ENCODE results near the gene AATF. TPM values are rescaled to one million over a fixed set of nuclear protein-coding genes. Genes with fewer than 3 reads are reported as not detected.
A peak's percentile ranks its signal among the peaks of the same experiment; 100 is the strongest.

The AATF gene
- total and polyA plus RNA-seq, 2 donors (not counting 1 experiment from before 2014, with no cell fraction given) = 23.9 to 54.8 TPM

- H3K9me3 Mint-ChIP-seq (ENCODE audit: insufficient read depth) = no peaks in the 10 kb centered on the region
- peaks cover 15% of the 10 kb centered on the region for H4K20me1 ChIP-seq (ENCODE audit: control insufficient read depth, insufficient read depth, low read length, poor library complexity, severe bottlenecking)
- 57% methylated on average over 3 of the region's 7 CpGs for WGBS (ENCODE audit: insufficient coverage)
- peak overlapping the region; percentile 18 for H3K4me3 Mint-ChIP-seq
- DNase-seq = no peak
- ATAC-seq (ENCODE audit: low read depth) = no peak
- peaks cover 0 to 59% (median 8%) of the 10 kb centered on the region in 3 donors for H3K9me3 ChIP-seq (ENCODE audit: control extremely low read depth in 1 of 3, control insufficient read depth in 2 of 3, insufficient read depth in 1 of 3, low read length in 2 of 3)
- H3K27me3 ChIP-seq (replicated peaks in 1 of 4; ENCODE audit: control extremely low read depth in 1 of 4, control insufficient read depth in 3 of 4, insufficient read depth in 4 of 4, low read length in 3 of 4) = peaks cover 0 to 79% (median 72%) of the 10 kb centered on the region in 4 experiments
- H3K9ac ChIP-seq (ENCODE audit: low read length) = no peak overlapping the region
- TF ChIP-seq EZH2 (IDR thresholded peaks at IDR 0.05; ENCODE audit: borderline replicate concordance, insufficient read depth, low read depth, low read length, poor library complexity, severe bottlenecking) (no peak), CTCF (IDR thresholded peaks at IDR 0.05) (no peak)
- H2AFZ ChIP-seq (ENCODE audit: insufficient read depth, low read depth, low read length, poor library complexity, severe bottlenecking) = no peak overlapping the region
- intact Hi-C loops (cut with micrococcal nuclease) = no loop called here
- peaks cover 70 to 73% of the 10 kb centered on the region in 2 donors for H3K4me1 ChIP-seq (ENCODE audit: control insufficient read depth in 2 of 2, insufficient read depth in 2 of 2, low read length in 2 of 2)
- H3K4me3 ChIP-seq (ENCODE audit: control extremely low read depth in 1 of 5, extremely low read depth in 1 of 5, insufficient read depth in 1 of 5, low read depth in 2 of 5, low read length in 4 of 5) = no peak overlapping the region
- peaks cover 67% of the 10 kb centered on the region for H3K4me1 Mint-ChIP-seq
- no peak overlapping the region for H3K27ac ChIP-seq (ENCODE audit: low read length in 2 of 2)
- ChIA-PET CTCF (no interaction called here), POLR2A (no interaction called here)
- no peak overlapping the region for H3K27ac Mint-ChIP-seq
- H3K79me2 ChIP-seq (ENCODE audit: control insufficient read depth, insufficient read depth, low read length) = no peaks in the 10 kb centered on the region
- H3K27me3 Mint-ChIP-seq = peaks cover 75% of the 10 kb centered on the region
- no peak overlapping the region for H3K4me2 ChIP-seq (replicated peaks; ENCODE audit: low read depth, low read length, poor library complexity, severe bottlenecking)
- H3K36me3 ChIP-seq (replicated peaks in 1 of 2; ENCODE audit: control extremely low read depth in 1 of 2, control insufficient read depth in 1 of 2, extremely low read depth in 1 of 2, insufficient read depth in 2 of 2, low read length in 1 of 2) = no peaks in the 10 kb centered on the region
Measured at GRCh38 chr17:36931096-36931696, 17.6 kb upstream of the AATF start.

GRCh38 chr17:36931697-36932382, 16.9 kb upstream of the AATF start:
- DNase-seq (peak; percentile 51), ATAC-seq (ENCODE audit: low read depth) (no peak)
- H3K9me3 Mint-ChIP-seq (ENCODE audit: insufficient read depth) = no peaks in the 10 kb centered on the region
- Histone ChIP-seq H3K9ac (ENCODE audit: low read length) (peak overlapping the region; percentile 22), H3K36me3 (replicated peaks in 1 of 2; ENCODE audit: control extremely low read depth in 1 of 2, control insufficient read depth in 1 of 2, extremely low read depth in 1 of 2, insufficient read depth in 2 of 2, low read length in 1 of 2) (no peaks in the 10 kb centered on the region), H3K9me3 (ENCODE audit: control extremely low read depth in 1 of 3, control insufficient read depth in 2 of 3, insufficient read depth in 1 of 3, low read length in 2 of 3) (peaks cover 0 to 64% (median 8%) of the 10 kb centered on the region in 3 donors), H3K27me3 (replicated peaks in 1 of 4; ENCODE audit: control extremely low read depth in 1 of 4, control insufficient read depth in 3 of 4, insufficient read depth in 4 of 4, low read length in 3 of 4) (peaks cover 0 to 85% (median 77%) of the 10 kb centered on the region in 4 experiments), H3K4me3 (ENCODE audit: control extremely low read depth in 1 of 5, extremely low read depth in 1 of 5, insufficient read depth in 1 of 5, low read depth in 2 of 5, low read length in 4 of 5) (peak overlapping the region in 1 of 5 experiments; percentile 5), H3K4me2 (replicated peaks; ENCODE audit: low read depth, low read length, poor library complexity, severe bottlenecking) (peak overlapping the region; percentile 67), H3K27ac (ENCODE audit: low read length in 2 of 2) (no peak overlapping the region), H3K79me2 (ENCODE audit: control insufficient read depth, insufficient read depth, low read length) (no peaks in the 10 kb centered on the region), H2AFZ (ENCODE audit: insufficient read depth, low read depth, low read length, poor library complexity, severe bottlenecking) (no peak overlapping the region), H4K20me1 (ENCODE audit: control insufficient read depth, insufficient read depth, low read length, poor library complexity, severe bottlenecking) (peaks cover 15% of the 10 kb centered on the region), H3K4me1 (ENCODE audit: control insufficient read depth in 2 of 2, insufficient read depth in 2 of 2, low read length in 2 of 2) (peaks cover 77 to 79% of the 10 kb centered on the region in 2 donors)
- TF ChIP-seq CTCF (IDR thresholded peaks at IDR 0.05) (no peak), EZH2 (IDR thresholded peaks at IDR 0.05; ENCODE audit: borderline replicate concordance, insufficient read depth, low read depth, low read length, poor library complexity, severe bottlenecking) (no peak)
- CTCF ChIA-PET = no interaction called here
- H3K27me3 Mint-ChIP-seq = peaks cover 80% of the 10 kb centered on the region
- H3K4me3 Mint-ChIP-seq = peak overlapping the region; percentile 67
- 4% methylated on average over 27 of the region's 30 CpGs for WGBS (ENCODE audit: insufficient coverage)
- H3K27ac Mint-ChIP-seq = no peak overlapping the region
- peaks cover 73% of the 10 kb centered on the region for H3K4me1 Mint-ChIP-seq
- intact Hi-C loops (cut with micrococcal nuclease) = no loop called here
- POLR2A ChIA-PET = no interaction called here

Measured in B cell (primary cell).